Measurements from ENCODE around the gene MRPL17.

DNA sequence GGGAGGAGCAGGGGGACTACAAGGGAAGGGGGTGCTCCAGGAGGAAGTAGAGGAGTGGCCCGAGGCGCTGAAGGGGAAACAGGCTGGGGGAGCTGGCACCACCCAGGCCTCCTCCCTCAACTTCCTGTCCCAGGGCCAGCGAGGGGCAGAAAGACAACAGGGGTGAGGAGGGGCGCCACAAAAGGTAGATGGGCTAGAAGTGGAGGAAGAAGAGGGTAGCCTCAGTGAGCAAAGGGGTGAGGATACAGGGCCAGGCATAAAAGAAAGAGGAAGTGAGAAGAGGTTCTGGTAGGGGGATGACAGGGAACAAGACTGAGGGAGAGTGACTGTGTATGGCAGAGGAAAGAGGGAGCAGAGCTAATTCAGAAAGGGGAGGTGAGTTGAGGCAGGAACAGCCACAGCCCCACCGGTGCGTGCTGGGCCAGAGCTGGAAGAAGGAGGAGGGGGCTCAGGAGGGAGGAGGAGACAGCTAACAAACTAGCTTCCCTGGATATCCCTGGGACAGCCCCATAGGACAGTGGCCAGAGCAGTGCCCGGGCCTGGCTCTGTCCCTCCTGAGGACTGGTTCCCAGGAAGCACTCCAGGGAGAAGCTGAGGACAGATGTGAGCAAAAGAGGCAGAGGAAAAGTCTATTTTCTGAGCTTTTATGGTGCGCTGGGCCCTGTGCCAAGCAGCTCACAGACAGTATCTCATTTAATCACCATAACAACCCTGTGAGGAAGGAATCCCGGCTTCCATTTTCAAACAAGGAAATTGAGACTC lies 36.0 kb downstream of the MRPL17 start:
- TF ChIP-seq, protein P1, sequence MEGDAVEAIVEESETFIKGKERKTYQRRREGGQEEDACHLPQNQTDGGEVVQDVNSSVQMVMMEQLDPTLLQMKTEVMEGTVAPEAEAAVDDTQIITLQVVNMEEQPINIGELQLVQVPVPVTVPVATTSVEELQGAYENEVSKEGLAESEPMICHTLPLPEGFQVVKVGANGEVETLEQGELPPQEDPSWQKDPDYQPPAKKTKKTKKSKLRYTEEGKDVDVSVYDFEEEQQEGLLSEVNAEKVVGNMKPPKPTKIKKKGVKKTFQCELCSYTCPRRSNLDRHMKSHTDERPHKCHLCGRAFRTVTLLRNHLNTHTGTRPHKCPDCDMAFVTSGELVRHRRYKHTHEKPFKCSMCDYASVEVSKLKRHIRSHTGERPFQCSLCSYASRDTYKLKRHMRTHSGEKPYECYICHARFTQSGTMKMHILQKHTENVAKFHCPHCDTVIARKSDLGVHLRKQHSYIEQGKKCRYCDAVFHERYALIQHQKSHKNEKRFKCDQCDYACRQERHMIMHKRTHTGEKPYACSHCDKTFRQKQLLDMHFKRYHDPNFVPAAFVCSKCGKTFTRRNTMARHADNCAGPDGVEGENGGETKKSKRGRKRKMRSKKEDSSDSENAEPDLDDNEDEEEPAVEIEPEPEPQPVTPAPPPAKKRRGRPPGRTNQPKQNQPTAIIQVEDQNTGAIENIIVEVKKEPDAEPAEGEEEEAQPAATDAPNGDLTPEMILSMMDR (IDR thresholded peaks at IDR 0.05) = no peak
- TF ChIP-seq POLR2A (IDR thresholded peaks at IDR 0.05) = no peak
- TF ChIP-seq POLR2AphosphoS5 (IDR thresholded peaks at IDR 0.05) = no peak

Data from transverse colon (tissue), 4 donors.